ENCODE data around the gene CMPK1. TPM values are rescaled to one million over a fixed set of nuclear protein-coding genes. Genes with fewer than 3 reads are reported as not detected.

CMPK1 gene
- total RNA-seq, 1 experiment from 2014 or later: 36.3 TPM

GRCh38 chr1:47388891-47389238, 55.3 kb downstream of the CMPK1 start:
- Mint-ChIP-seq H3K9me3 (no peaks in the 10 kb centered on the region), H3K36me3 (no peaks in the 10 kb centered on the region), H3K4me3 (no peak overlapping the region), H3K4me1 (no peaks in the 10 kb centered on the region), H3K27me3 (ENCODE audit: low read depth) (peaks cover 25% of the 10 kb centered on the region), H3K27ac (no peak overlapping the region)
- TF ChIP-seq ATF6 (CRISPR knock-in tag; IDR thresholded peaks at IDR 0.05): no peak
- peak; percentile 77 for TF ChIP-seq CTCF (IDR thresholded peaks at IDR 0.05)
- ChIA-PET POLR2A (no interaction called here), CTCF (interaction anchor here (0.5 to 5.5 kb wide), 26 partner anchors 9 to 1681 kb away, joined by 3 to 79 read pairs (median 7); partner anchors contain the start of genes CMPK1, FOXD2 and STIL)
- ATAC-seq (peak; percentile 96), DNase-seq (ENCODE audit: low spot score) (peak; percentile 79)

GRCh38 chr1:47389731-47390130, 56.1 kb downstream of the CMPK1 start:
- Mint-ChIP-seq H3K36me3 (no peaks in the 10 kb centered on the region), H3K27me3 (ENCODE audit: low read depth) (peaks cover 33% of the 10 kb centered on the region), H3K4me3 (no peak overlapping the region), H3K27ac (no peak overlapping the region), H3K9me3 (no peaks in the 10 kb centered on the region), H3K4me1 (no peaks in the 10 kb centered on the region)
- POLR2A ChIA-PET: interaction anchor here (0.5 kb wide), 1 partner anchor 26 kb away, joined by 3 read pairs; no protein-coding TSS in a partner anchor
- TF ChIP-seq GTF2I (CRISPR knock-in tag; conservative IDR thresholded peaks at IDR 0.05): no peak
- TF ChIP-seq ZNF671 (CRISPR knock-in tag; IDR thresholded peaks at IDR 0.05): no peak
- no peak for TF ChIP-seq CBFB (CRISPR knock-in tag; IDR thresholded peaks at IDR 0.05; ENCODE audit: low read depth)
- no peak for TF ChIP-seq MLX (CRISPR knock-in tag; IDR thresholded peaks at IDR 0.05)
- TF ChIP-seq NR1H2 (CRISPR knock-in tag; IDR thresholded peaks at IDR 0.05): no peak
- no peak for TF ChIP-seq ELF4 (CRISPR knock-in tag; IDR thresholded peaks at IDR 0.05; ENCODE audit: low read depth)
- TF ChIP-seq CREM (CRISPR knock-in tag; IDR thresholded peaks at IDR 0.05): no peak
- TF ChIP-seq ZNF281 (CRISPR knock-in tag; IDR thresholded peaks at IDR 0.05): no peak
- no peak for TF ChIP-seq NFYB (CRISPR knock-in tag; conservative IDR thresholded peaks at IDR 0.05; ENCODE audit: low read depth)
- TF ChIP-seq ZNF396 (CRISPR knock-in tag; IDR thresholded peaks at IDR 0.05; ENCODE audit: borderline replicate concordance): no peak
- no peak for TF ChIP-seq ZNF317 (CRISPR knock-in tag; IDR thresholded peaks at IDR 0.05; ENCODE audit: borderline replicate concordance, low read depth)
- TF ChIP-seq, protein P1, sequence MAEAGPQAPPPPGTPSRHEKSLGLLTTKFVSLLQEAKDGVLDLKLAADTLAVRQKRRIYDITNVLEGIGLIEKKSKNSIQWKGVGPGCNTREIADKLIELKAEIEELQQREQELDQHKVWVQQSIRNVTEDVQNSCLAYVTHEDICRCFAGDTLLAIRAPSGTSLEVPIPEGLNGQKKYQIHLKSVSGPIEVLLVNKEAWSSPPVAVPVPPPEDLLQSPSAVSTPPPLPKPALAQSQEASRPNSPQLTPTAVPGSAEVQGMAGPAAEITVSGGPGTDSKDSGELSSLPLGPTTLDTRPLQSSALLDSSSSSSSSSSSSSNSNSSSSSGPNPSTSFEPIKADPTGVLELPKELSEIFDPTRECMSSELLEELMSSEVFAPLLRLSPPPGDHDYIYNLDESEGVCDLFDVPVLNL (CRISPR knock-in tag; IDR thresholded peaks at IDR 0.05; ENCODE audit: borderline replicate concordance, low read depth): no peak
- TF ChIP-seq ZBTB43 (CRISPR knock-in tag; IDR thresholded peaks at IDR 0.05): no peak
- TF ChIP-seq ZNF423 (CRISPR knock-in tag; IDR thresholded peaks at IDR 0.05): no peak
- ATAC-seq (no peak), DNase-seq (ENCODE audit: low spot score) (no peak)
- CTCF ChIA-PET: interaction anchor here (1.3 to 5.5 kb wide), 12 partner anchors 9 to 336 kb away, joined by 3 to 79 read pairs (median 16); partner anchors contain the start of gene FOXD2

All from WTC11 (cell line).